Fibroblast of skin of back (primary cell): Measurements from ENCODE around the gene PTPA.
"Not testable (repeated sequence)": the region's sequence is repeated elsewhere in the genome, so short reads cannot be mapped to it uniquely, and the experiment has no call there.

Experiments
- DNase-seq: peaks from one replicate; pipeline ENCODE4 v3.0.0-alpha.2; 2013

PTPA gene

DNA sequence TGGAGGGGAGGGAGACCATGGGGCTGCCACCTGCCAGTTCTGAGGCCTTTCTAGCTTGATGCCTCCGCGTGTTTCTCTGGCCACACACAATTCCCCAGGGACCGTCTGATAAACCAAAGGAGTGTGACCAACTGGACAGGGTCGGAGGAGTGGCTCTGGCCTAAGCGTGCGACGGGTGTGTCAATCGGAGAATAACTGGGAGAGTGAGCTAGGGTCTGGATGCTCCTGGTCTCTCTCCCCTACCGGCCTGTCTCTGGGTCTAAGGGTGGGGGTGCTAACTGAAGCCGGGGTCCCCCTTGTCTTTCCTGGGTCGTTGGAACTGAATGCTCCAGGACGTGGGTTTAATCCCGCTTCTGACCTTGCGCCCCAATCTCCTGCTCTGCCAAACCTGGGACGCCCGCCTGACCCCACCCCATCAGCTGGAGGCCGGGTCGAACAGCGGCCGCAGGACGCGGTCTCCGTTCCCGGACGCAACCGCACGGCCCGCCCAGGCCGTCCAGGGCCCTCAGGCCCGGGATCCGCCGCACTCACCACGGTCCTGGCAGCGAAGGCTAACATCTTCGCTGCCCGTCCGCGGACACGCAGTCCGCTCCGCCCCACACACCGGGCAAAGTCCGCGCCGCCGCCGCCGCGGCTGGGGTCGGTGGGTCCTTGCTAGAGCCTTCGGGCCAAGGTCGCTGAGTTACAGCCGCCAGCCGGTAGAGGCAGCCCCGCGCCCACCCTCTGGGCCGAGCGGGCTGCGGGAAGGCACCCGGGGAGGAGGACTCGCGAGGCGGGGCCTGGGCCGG, 1.1 kb upstream of the PTPA start:
- DNase-seq, result peak; percentile 47

DNA sequence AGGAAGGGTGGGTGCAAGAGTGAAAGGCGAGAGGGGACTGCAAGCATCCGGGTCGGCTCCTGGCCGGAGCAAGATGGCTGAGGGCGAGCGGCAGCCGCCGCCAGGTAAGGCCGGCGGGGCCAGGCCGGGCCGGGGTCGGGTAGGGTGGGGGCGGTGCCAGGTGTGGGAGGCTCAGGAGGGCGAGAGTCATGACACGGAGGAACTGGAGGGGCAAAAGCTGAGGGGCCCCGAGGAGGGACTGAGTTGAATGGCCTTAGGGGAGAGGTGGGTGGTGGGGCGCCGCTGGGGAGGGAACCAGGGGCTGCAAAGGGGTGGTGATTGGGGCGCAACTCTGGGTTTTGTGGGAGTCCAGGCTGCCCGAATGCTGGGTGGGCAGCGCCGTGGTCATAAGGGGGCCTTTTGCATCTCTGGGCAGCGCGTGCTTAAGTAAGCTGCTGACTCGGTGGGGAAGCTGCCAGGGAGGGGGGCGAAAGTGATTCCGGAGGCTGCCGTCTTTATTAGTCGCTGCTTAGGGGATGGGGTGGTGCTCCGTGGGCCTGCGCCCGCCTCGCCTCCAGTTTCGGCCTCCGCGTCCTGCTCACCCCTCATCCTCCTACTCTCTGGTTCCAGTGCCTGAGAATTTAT, 425 bp downstream of the PTPA start:
- peak; percentile 50 for DNase-seq

DNA sequence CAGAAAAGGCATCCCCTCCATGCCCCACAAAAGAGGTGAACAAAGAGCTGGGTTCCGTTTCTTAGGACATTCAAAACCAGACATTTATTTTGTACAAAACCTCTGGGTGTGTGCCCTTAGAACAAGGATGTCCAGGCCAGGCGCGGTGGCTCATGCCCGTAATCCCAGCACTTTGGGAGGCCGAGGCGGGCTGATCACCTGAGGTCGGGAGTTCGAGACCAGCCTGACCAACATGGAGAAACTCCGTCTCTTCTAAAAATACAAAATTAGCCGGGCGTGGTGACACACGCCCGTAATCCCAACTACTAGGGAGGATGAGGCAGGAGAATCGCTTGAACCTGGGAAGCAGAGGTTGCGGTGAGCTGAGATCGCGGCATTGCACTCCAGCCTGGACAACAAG, 1.3 kb downstream of the PTPA start:
- DNase-seq, result not testable (repeated sequence)

GRCh38 chr9:129113645-129114304, 2.6 kb downstream of the PTPA start:
- no peak for DNase-seq

GRCh38 chr9:129118799-129119198, 7.6 kb downstream of the PTPA start:
- no peak for DNase-seq

DNA sequence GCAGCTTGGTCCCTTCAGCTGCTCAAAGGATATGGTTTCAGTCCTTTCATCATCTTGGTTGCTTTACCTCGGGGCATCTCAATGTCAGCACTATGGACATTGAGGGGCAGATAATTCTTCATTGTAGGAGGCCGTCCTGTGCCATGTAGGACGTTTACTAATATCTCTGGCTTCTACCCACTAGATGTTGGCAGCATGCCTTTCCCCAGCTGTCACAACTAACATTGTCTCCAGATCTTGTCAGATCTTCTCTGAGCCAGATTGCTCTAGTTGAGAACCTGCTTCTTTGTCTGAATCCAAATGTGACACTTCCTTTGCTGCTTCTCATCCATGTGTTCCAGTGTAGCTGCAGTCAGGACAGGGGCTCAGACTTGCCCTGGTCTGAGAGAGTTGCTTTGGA, 10.3 kb downstream of the PTPA start:
- DNase-seq, result peak; percentile 16

DNA sequence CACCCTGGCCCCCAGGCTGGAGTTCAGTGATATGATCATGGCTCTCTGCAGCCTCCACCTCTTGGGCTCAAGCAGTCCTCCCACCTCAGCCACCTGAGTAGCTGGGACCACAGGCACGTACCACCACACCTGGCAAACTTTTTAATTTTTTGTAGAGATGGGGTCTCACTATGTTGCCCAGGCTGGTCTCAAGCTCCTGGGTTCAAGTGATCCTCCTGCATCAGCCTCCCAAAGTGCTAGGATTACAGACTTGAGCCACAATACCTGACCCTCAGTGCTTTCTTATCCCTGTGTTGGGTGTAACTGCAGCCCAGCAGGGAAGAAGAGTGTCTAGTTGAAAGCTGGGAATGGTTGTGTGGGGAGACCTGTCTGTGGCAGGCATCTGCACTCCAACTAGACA, 10.9 kb downstream of the PTPA start:
- no peak for DNase-seq

GRCh38 chr9:129122976-129123375, 11.8 kb downstream of the PTPA start:
- not testable (repeated sequence) for DNase-seq

GRCh38 chr9:129124506-129125069, 13.4 kb downstream of the PTPA start:
- DNase-seq, result no peak

DNA sequence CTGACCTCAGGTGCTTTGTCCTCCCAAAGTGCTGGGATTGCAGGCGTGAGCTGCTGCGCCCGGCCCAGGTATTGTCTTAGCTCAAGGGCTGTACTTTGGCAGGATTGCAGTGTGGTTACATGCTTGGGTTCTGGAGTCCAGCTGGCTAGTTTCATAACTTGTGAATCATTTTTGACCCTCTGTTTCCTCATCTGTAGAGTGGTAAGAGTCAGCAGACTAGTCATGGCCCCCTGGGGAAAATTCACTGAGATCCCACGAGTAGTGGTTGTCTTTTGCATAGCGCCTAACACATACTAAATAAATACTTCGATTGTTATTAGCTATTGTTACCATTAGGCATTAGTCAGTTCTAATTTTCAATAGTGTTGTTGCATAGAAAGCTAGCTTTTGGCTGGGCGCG, 14.3 kb downstream of the PTPA start:
- peak; percentile 84 for DNase-seq

- DNase-seq, result peak; percentile 59
Observed at GRCh38 chr9:129126749-129127618, 15.8 kb downstream of the PTPA start.

DNA sequence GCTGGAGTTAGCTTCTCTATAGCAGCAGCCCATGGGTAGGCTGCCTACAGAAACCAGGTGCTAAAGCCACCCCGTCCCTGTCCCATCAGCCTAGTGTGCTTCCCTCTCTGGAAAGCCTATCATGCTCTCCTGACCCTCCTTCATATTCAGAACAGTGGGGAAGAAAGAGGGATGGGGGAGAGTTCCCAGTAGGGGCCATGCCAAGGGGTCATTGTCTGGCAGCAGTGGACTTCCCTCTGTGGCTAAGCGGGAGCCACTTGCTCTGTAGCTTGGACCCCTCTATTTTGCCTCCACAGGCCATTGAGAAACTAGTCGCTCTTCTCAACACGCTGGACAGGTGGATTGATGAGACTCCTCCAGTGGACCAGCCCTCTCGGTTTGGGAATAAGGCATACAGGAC, 17.5 kb downstream of the PTPA start:
- no peak for DNase-seq

- DNase-seq, result not testable (repeated sequence)
Observed at GRCh38 chr9:129130271-129130670, 19.1 kb downstream of the PTPA start.

- DNase-seq, result no peak
Observed at GRCh38 chr9:129130791-129131190, 19.6 kb downstream of the PTPA start.

DNA sequence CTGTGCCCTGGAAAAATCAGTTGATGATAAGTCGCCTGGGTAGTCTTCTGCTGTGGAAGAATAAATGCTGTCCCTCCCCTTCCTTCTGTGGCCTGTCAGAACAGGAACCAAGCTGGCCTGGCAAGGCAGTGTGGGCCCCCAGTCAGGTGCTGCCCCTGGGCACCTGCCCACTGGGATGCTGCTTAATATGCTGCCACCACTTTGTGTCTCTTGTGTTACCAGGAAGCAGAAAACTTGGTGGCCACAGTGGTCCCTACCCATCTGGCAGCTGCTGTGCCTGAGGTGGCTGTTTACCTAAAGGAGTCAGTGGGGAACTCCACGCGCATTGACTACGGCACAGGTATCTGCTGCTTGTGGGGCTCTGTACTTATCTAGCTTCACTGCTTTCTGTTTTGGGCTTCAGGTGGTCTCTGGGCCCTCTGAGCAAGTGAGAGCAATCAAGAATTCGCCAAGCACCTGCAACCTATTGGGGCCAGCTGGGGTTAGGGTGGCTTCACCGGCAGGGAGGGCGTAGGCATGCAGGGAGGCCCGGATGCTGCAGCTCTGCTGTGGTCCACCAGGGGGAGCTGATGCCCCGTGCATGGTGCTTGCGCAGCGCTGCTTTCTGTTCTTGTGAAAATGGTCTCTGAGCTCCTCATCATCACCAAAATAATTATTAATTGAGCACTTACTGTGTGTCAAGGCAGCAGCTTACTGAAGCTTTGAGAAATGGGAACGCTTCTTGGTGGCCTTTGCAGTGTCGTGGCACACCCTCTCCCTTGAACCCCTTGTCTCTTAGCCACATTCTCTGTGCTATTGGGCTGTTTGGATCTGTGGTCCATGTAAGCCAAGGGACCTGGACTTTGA, 20.3 kb downstream of the PTPA start:
- peak; percentile 59 for DNase-seq

DNA sequence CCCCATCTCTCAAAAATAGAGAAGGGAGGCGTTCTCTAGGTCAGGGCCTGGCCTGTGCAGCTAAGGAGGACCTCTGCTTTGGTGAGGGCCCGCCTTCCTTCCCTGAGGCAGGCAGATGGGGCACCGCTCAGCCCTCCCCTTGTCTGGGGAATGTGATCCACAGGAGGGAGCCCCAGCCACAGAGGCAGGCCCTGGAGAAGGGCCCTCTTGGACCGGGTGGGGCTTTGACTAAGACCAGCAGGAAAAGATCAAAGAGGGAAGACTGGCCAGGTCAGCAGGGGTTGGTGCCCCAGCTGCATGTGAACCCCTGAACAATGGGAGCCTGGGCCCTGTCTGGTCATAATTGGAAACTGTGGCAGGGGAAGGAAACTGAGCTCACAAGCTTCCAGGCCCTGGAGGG, 21.9 kb downstream of the PTPA start:
- no peak for DNase-seq

- no peak for DNase-seq
Observed at GRCh38 chr9:129135476-129135875, 24.3 kb downstream of the PTPA start.

DNA sequence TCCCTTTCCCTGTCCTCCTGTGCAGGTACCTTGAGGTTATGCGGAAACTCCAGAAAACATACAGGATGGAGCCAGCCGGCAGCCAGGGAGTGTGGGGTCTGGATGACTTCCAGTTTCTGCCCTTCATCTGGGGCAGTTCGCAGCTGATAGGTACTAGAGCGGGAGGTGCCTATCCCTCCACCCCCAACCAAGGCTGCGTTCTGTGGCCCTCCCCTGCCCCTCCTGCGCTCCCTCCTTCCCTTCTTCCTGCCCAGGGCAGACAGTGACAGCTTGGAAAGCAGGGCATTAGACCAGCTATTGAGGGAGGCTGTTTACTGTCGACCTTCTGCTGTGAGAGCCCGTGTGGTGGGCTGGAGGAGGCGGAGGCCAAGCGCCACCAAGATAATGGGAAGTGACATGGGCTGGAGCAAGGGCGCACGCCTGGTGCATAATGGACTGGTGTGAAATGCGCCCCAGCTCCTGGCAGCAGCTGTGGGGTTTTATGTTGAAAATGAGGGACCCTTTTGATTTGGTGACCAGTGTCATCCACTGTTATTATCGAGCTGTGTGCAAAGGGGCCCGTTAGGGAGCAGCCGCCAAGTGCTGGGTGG, 25.3 kb downstream of the PTPA start:
- DNase-seq, result no peak

GRCh38 chr9:129137292-129138143, 26.3 kb downstream of the PTPA start:
- DNase-seq, result no peak

- no peak for DNase-seq
Observed at GRCh38 chr9:129138144-129138462, 26.9 kb downstream of the PTPA start.
